Stimulated activated naive B cell treated with anti-CD40 and anti-IgM and Interleukin-4, amounts not matched to agents 10 μg/mL and 1 μg/mL and 100 μg/mL, for 72 hours (primary cell): ENCODE data around the gene MORN2.
A peak's percentile ranks its signal among the peaks of the same experiment; 100 is the strongest.
"Not testable (repeated sequence)": the region's sequence is repeated elsewhere in the genome, so short reads cannot be mapped to it uniquely, and the experiment has no call there.

ENCODE experiments used
- ATAC-seq, 2 donors: fragments of 150-1000 bp; cut with Tn5 transposase; replicated peaks; 2 replicates each; pipeline ENCODE4 v1.10.0; 2021; ENCODE audit warnings: moderate library complexity in 1 of 2
- DNase-seq: peaks from one replicate; pipeline ENCODE4 v3.0.0; 2021
- H3K27ac Mint-ChIP-seq: one replicate; pipeline ENCODE4 v1.8.0; 2022; ENCODE audit warnings: mild to moderate bottlenecking, mixed read lengths
- H3K27me3 Mint-ChIP-seq, 2 donors: one replicate each; pipeline ENCODE4 v1.8.0; 2022; ENCODE audit warnings: mixed read lengths in 2 of 2
- H3K36me3 Mint-ChIP-seq, 2 donors: one replicate each; pipeline ENCODE4 v1.8.0; 2022; ENCODE audit warnings: mixed read lengths in 2 of 2, mild to moderate bottlenecking in 1 of 2
- H3K4me1 Mint-ChIP-seq, 2 donors: one replicate each; pipeline ENCODE4 v1.8.0; 2022; ENCODE audit warnings: mixed read lengths in 2 of 2, mild to moderate bottlenecking in 1 of 2
- H3K4me3 Mint-ChIP-seq, 2 donors: one replicate each; pipeline ENCODE4 v1.8.0; 2022; ENCODE audit warnings: mild to moderate bottlenecking in 2 of 2, mixed read lengths in 2 of 2, moderate library complexity in 1 of 2
- H3K9me3 Mint-ChIP-seq, 2 donors: one replicate each; pipeline ENCODE4 v1.8.0; 2022; ENCODE audit warnings: mixed read lengths in 2 of 2, mild to moderate bottlenecking in 1 of 2

MORN2 gene

GRCh38 chr2:38875576-38876367, at the start of gene MORN2, which contains the start of gene DHX57:
MORN2 (plus strand) TSS chr2:38875976.
DHX57 (minus strand) TSS chr2:38875934; CDS start chr2:38868405, 7,529 bp downstream.
- H3K27me3 Mint-ChIP-seq = no peaks in the 10 kb centered on the region
- peaks cover 0 to 2% of the 10 kb centered on the region in 2 donors for H3K9me3 Mint-ChIP-seq
- H3K36me3 Mint-ChIP-seq = peaks cover 20 to 27% of the 10 kb centered on the region in 2 donors
- H3K4me3 Mint-ChIP-seq = peak within 1 kb of the TSS; percentile 95 to 97
- H3K4me1 Mint-ChIP-seq = peaks cover 15 to 20% of the 10 kb centered on the region in 2 donors
- peak; percentile 75 for DNase-seq
- ATAC-seq = peak; percentile 99
- peak within 1 kb of the TSS; percentile 98 for H3K27ac Mint-ChIP-seq

- not testable (repeated sequence) for H3K9me3 Mint-ChIP-seq, H3K4me3 Mint-ChIP-seq, DNase-seq, H3K27me3 Mint-ChIP-seq, H3K4me1 Mint-ChIP-seq, ATAC-seq
- H3K36me3 Mint-ChIP-seq = peaks cover 27 to 34% of the 10 kb centered on the region in 2 donors
- H3K27ac Mint-ChIP-seq = peak overlapping the region; percentile 10
Observed at GRCh38 chr2:38827539-38828145, 48.1 kb upstream of the MORN2 start.

- Mint-ChIP-seq H3K27ac (no peak overlapping the region), H3K9me3 (peaks cover 0 to 1% of the 10 kb centered on the region in 2 donors), H3K27me3 (no peaks in the 10 kb centered on the region), H3K4me1 (peaks cover 4 to 6% of the 10 kb centered on the region in 2 donors), H3K4me3 (no peak overlapping the region), H3K36me3 (peaks cover 27 to 32% of the 10 kb centered on the region in 2 donors)
- no peak for DNase-seq
- no peak for ATAC-seq
Observed at GRCh38 chr2:38828460-38828859, 47.3 kb upstream of the MORN2 start.

DNA sequence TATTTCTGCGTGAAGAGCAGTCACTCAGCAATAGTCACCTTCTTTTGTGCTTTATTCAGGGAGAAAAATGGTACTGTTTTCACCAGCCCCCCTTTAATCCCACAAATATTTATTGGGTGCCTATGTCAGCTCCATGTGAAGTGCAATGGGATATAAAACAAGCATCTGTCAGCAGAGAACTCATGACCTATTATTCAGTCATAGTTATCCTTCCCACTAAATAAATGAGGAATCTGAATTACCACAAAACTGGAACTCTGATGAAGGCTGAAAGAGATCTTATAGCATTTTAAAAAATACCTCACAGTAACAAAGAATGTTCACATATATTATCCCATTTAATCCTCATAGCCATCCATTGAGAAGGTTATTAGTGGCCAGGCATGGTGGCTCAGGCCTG, 45.8 kb upstream of the MORN2 start:
- no peak overlapping the region for H3K27ac Mint-ChIP-seq
- H3K4me3 Mint-ChIP-seq = no peak overlapping the region
- H3K9me3 Mint-ChIP-seq = no peaks in the 10 kb centered on the region
- H3K36me3 Mint-ChIP-seq = peaks cover 24 to 35% of the 10 kb centered on the region in 2 donors
- no peak for DNase-seq
- peaks cover 8 to 12% of the 10 kb centered on the region in 2 donors for H3K4me1 Mint-ChIP-seq
- no peaks in the 10 kb centered on the region for H3K27me3 Mint-ChIP-seq
- ATAC-seq = no peak

DNA sequence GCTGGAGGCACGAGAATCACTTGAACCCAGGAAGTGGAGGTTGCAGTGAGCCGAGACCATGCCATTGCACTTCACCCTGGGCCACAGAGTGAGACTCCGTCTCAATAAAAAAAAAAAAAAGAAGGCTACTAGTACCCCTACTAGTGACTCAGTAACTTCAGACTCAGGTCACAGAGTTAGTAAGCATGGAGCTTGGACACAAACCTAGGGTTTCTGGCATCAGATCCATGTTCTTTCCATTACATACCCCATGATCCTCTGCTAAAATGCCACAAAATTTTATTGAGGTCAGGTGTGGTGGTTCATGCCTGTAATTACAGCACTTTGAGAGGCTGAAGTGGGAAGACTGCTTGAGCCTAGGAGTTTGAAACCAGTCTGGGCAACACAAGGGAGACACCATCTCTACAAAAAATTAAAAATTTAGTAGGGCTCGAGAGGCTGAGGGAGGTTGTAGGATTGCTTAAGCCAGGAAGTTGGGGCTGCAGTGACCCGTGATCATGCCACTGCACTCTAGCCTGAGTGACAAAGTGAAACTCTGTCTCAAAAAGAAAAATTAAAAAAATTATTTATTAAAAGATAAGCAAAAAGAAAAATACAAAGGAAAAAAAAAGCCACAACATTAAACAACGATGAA, 45.1 kb upstream of the MORN2 start:
- H3K27ac Mint-ChIP-seq = no peak overlapping the region
- H3K27me3 Mint-ChIP-seq = no peaks in the 10 kb centered on the region
- ATAC-seq (no peak), DNase-seq (no peak)
- peaks cover 12 to 19% of the 10 kb centered on the region in 2 donors for H3K4me1 Mint-ChIP-seq
- H3K36me3 Mint-ChIP-seq = peaks cover 21 to 32% of the 10 kb centered on the region in 2 donors
- H3K9me3 Mint-ChIP-seq = no peaks in the 10 kb centered on the region
- H3K4me3 Mint-ChIP-seq = no peak overlapping the region

DNA sequence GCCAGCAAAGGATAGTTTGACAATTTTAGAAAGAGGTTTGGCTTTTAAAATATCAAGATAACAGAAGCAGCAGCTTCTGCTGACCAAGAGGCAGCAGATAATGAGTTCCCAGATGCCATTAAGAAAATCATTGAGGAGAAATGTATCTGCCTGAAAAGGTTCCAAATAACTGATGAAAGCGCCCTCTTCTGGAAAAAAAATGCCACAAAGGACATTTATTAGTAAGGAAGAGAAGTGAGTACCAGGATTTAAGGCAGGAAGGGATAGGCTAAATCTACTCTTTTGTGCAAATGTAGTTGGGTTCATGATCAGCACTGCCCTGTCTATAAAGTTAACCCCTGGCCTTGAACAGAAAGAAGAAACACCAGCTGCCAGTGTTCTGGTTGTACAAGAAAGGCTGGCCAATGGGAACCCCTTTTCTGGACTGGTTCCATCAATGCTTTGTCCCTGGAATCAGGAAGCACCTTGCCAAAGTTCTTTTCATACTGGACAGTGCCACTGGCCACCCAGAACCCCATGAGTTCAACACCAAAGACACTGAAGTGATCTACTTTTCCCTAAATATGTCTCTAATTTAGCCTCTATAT, 40.7 kb upstream of the MORN2 start:
- no peak for DNase-seq

DNA sequence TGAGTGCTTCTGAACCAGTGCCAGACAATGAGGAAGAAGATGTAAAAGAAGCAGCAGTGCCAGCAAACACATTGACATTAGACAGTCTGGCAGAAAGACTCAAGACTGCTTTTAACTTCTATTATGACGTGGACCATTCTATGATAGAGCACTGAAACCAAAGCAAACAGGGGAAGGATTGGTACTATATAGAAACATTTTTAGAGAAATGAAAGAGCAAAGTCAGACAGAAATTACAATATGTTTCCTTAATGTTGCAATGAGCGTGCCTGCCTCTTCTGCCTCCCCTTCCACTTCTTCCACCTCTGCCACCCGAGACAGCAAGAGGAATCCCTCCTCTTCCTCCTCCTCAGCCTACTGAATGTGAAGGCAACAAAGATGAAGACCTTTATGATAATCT, 39.8 kb upstream of the MORN2 start:
- Mint-ChIP-seq H3K27ac (peak overlapping the region; percentile 76), H3K36me3 (peaks cover 19 to 27% of the 10 kb centered on the region in 2 donors), H3K27me3 (no peaks in the 10 kb centered on the region), H3K4me3 (peak overlapping the region in 1 of 2 donors; percentile 48), H3K4me1 (peaks cover 14 to 44% of the 10 kb centered on the region in 2 donors), H3K9me3 (no peaks in the 10 kb centered on the region)
- ATAC-seq = peak; percentile 97 to 98
- DNase-seq = peak; percentile 26

More for the DNA sequence above, 40.7 kb upstream of the MORN2 start:
- no peaks in the 10 kb centered on the region for H3K9me3 Mint-ChIP-seq
- H3K27ac Mint-ChIP-seq = no peak overlapping the region
- ATAC-seq = no peak
- H3K27me3 Mint-ChIP-seq = no peaks in the 10 kb centered on the region
- peaks cover 14 to 43% of the 10 kb centered on the region in 2 donors for H3K4me1 Mint-ChIP-seq
- peaks cover 17 to 26% of the 10 kb centered on the region in 2 donors for H3K36me3 Mint-ChIP-seq
- H3K4me3 Mint-ChIP-seq = no peak overlapping the region

DNA sequence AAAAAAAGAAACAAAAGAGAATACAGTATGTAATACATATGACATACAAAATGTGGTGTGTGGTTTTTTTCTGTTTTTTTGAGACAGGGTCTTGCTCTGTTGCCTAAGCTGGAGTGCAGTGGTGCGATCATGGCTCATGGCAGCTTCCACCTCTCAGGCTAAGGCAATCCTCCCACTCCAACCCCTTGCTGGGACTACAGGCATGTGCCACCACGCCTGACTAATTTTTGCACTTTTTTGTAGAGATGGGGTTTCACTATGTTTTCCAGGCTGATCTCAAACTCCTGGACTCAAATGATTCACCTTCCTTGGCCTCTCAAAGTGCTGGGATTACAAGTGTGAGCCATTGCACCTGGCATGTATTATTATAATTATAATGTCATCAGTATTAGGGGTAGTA, 39.0 kb upstream of the MORN2 start:
- no peaks in the 10 kb centered on the region for H3K27me3 Mint-ChIP-seq
- no peaks in the 10 kb centered on the region for H3K9me3 Mint-ChIP-seq
- H3K27ac Mint-ChIP-seq = no peak overlapping the region
- peaks cover 22 to 35% of the 10 kb centered on the region in 2 donors for H3K36me3 Mint-ChIP-seq
- peak; percentile 9 for DNase-seq
- H3K4me1 Mint-ChIP-seq = peaks cover 14 to 44% of the 10 kb centered on the region in 2 donors
- peak; percentile 19 to 39 for ATAC-seq
- no peak overlapping the region for H3K4me3 Mint-ChIP-seq

- peaks cover 7 to 14% of the 10 kb centered on the region in 2 donors for H3K4me1 Mint-ChIP-seq
- peaks cover 36 to 60% of the 10 kb centered on the region in 2 donors for H3K36me3 Mint-ChIP-seq
- H3K27ac Mint-ChIP-seq = peak overlapping the region; percentile 59
Observed at GRCh38 chr2:38850045-38850444, 25.7 kb upstream of the MORN2 start.

GRCh38 chr2:38856165-38856564, 19.6 kb upstream of the MORN2 start:
- Mint-ChIP-seq H3K4me3 (no peak overlapping the region), H3K36me3 (peaks cover 28 to 45% of the 10 kb centered on the region in 2 donors), H3K9me3 (no peaks in the 10 kb centered on the region), H3K4me1 (peaks cover 0 to 2% of the 10 kb centered on the region in 2 donors), H3K27ac (no peak overlapping the region), H3K27me3 (no peaks in the 10 kb centered on the region)
- DNase-seq (no peak), ATAC-seq (no peak)

More at GRCh38 chr2:38850045-38850444, 25.7 kb upstream of the MORN2 start:
- ATAC-seq = peak; percentile 84 to 91
- no peaks in the 10 kb centered on the region for H3K9me3 Mint-ChIP-seq
- H3K27me3 Mint-ChIP-seq = no peaks in the 10 kb centered on the region
- no peak overlapping the region for H3K4me3 Mint-ChIP-seq
- no peak for DNase-seq

GRCh38 chr2:38862476-38862875, 13.3 kb upstream of the MORN2 start:
- no peaks in the 10 kb centered on the region for H3K27me3 Mint-ChIP-seq
- no peak for ATAC-seq
- H3K4me1 Mint-ChIP-seq = peaks cover 0 to 6% of the 10 kb centered on the region in 2 donors

DNA sequence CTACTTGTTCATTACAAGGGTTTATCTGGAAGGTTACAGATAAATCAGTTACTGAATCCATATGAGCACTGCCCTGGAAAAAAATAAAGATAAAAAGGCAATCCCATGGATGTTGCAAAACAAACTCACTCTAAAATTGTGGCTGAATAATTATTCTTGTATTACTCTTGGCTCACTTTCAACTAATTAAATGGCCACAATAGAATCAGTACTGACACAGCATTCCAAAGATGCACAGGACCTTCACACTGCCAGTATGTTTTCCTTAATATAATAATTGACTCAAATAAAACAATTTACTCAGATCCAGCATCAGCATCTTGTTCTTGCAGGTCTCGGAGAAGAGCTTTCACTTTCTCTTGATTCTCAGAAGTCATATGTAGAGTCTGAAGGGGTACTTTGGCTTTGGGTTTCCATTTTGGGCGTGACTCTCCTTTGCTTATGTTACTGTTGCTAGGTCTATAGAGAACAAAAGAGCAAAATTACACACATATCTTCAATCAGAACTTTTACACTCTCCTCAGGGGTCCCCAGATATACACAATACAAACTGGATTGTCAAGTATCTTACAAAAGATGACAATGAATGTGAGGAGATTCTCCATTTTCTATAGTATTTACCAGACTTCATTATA, 12.6 kb upstream of the MORN2 start:
- ATAC-seq = no peak
- H3K36me3 Mint-ChIP-seq = peaks cover 33 to 66% of the 10 kb centered on the region in 2 donors
- H3K4me3 Mint-ChIP-seq = no peak overlapping the region

More at GRCh38 chr2:38862476-38862875, 13.3 kb upstream of the MORN2 start:
- peaks cover 33 to 61% of the 10 kb centered on the region in 2 donors for H3K36me3 Mint-ChIP-seq
- DNase-seq = no peak
- H3K27ac Mint-ChIP-seq = no peak overlapping the region
- H3K4me3 Mint-ChIP-seq = no peak overlapping the region
- peaks cover 0 to 3% of the 10 kb centered on the region in 2 donors for H3K9me3 Mint-ChIP-seq

GRCh38 chr2:38866773-38867443, 8.9 kb upstream of the MORN2 start:
- H3K27ac Mint-ChIP-seq = no peak overlapping the region
- H3K4me1 Mint-ChIP-seq = peaks cover 0 to 8% of the 10 kb centered on the region in 2 donors
- DNase-seq (no peak), ATAC-seq (no peak)
- H3K36me3 Mint-ChIP-seq = peaks cover 35 to 62% of the 10 kb centered on the region in 2 donors
- no peak overlapping the region for H3K4me3 Mint-ChIP-seq
- peaks cover 9 to 10% of the 10 kb centered on the region in 2 donors for H3K9me3 Mint-ChIP-seq
- H3K27me3 Mint-ChIP-seq = no peaks in the 10 kb centered on the region

More for the DNA sequence above, 12.6 kb upstream of the MORN2 start:
- H3K27ac Mint-ChIP-seq = no peak overlapping the region
- DNase-seq = no peak
- peaks cover 0 to 3% of the 10 kb centered on the region in 2 donors for H3K9me3 Mint-ChIP-seq
- H3K4me1 Mint-ChIP-seq = peaks cover 0 to 6% of the 10 kb centered on the region in 2 donors
- no peaks in the 10 kb centered on the region for H3K27me3 Mint-ChIP-seq
